Measurements from ENCODE around the gene DSCAM. TPM values are rescaled to one million over a fixed set of nuclear protein-coding genes. Genes with fewer than 3 reads are reported as not detected.

Gene DSCAM
- total RNA-seq, 4 donors from 2014 or later: 0.07 TPM; not detected in 3

DNA sequence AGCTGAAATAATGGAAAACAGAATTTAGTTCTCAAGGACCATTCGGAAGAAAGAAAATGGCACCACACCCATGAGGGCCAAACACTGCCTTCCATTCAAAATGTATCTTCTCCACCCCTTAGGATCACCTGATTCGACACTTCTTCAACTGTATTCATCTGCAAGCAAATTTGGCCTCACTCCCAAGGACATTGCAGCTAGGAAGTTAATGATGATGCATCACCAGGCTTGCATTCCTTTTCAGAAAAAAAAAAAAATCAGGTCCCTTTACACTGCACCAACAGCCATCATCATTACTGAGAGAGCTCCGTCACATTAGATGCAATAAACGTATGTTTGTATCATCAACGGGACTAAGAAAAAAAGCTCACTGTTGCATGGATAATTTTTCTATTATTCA lies 611.4 kb downstream of the DSCAM start:
- no peak overlapping the region for H3K4me3 ChIP-seq
- intact Hi-C loops (cut with DNase I; ENCODE audit: low total_unique reads): no loop called here
- TF ChIP-seq POLR2A (IDR thresholded peaks at IDR 0.05) (no peak), CTCF (IDR thresholded peaks at IDR 0.05) (no peak)
- H3K27me3 ChIP-seq: no peaks in the 10 kb centered on the region
- no peak for DNase-seq
- H3K36me3 ChIP-seq: no peaks in the 10 kb centered on the region
- no peaks in the 10 kb centered on the region for H3K9me3 ChIP-seq
- H3K4me1 ChIP-seq: no peaks in the 10 kb centered on the region
- H3K27ac ChIP-seq: no peak overlapping the region

GRCh38 chr21:40231979-40232378 lies 615.0 kb downstream of the DSCAM start:
- Histone ChIP-seq H3K4me3 (no peak overlapping the region), H3K4me1 (no peaks in the 10 kb centered on the region), H3K9me3 (no peaks in the 10 kb centered on the region), H3K27me3 (no peaks in the 10 kb centered on the region), H3K27ac (no peak overlapping the region), H3K36me3 (no peaks in the 10 kb centered on the region)
- DNase-seq: no peak
- intact Hi-C loops (cut with DNase I; ENCODE audit: low total_unique reads): no loop called here
- TF ChIP-seq POLR2A (IDR thresholded peaks at IDR 0.05) (no peak), CTCF (IDR thresholded peaks at IDR 0.05) (no peak)

DNA sequence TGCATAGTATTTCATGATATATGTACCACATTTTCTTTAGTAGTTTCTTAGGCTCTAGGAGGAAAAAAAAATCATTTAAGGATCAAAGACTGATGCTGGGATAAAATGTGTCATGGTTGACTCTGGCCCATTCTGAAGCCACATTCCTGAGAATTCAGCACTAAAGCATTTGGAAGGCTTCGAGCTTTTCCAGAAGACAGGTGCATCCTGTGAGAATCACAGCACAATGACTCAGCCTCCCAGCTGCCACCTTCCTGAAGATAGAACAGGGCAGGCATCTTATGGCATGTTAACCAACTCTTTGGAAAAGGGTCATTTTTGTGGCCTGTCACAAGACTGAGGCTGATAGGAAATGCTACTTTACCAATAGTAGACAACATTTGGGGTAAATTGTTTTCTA lies 619.9 kb downstream of the DSCAM start:
- no peak overlapping the region for H3K4me3 ChIP-seq
- no peaks in the 10 kb centered on the region for H3K4me1 ChIP-seq
- H3K36me3 ChIP-seq: no peaks in the 10 kb centered on the region
- TF ChIP-seq CTCF (IDR thresholded peaks at IDR 0.05) (no peak), POLR2A (IDR thresholded peaks at IDR 0.05) (no peak)
- no peak overlapping the region for H3K27ac ChIP-seq
- no peaks in the 10 kb centered on the region for H3K9me3 ChIP-seq
- DNase-seq: no peak
- no peaks in the 10 kb centered on the region for H3K27me3 ChIP-seq
- intact Hi-C loops (cut with DNase I; ENCODE audit: low total_unique reads): no loop called here

- no peak for TF ChIP-seq CTCF (IDR thresholded peaks at IDR 0.05)
- TF ChIP-seq POLR2A (IDR thresholded peaks at IDR 0.05): no peak
- H3K36me3 ChIP-seq: no peaks in the 10 kb centered on the region
- H3K4me3 ChIP-seq: no peak overlapping the region
- H3K4me1 ChIP-seq: no peaks in the 10 kb centered on the region
- no peaks in the 10 kb centered on the region for H3K9me3 ChIP-seq
- intact Hi-C loops (cut with DNase I; ENCODE audit: low total_unique reads): no loop called here
- DNase-seq: no peak
- no peaks in the 10 kb centered on the region for H3K27me3 ChIP-seq
- no peak overlapping the region for H3K27ac ChIP-seq
Measured at GRCh38 chr21:40215941-40216340, 631.0 kb downstream of the DSCAM start.

GRCh38 chr21:40210251-40210650 lies 636.7 kb downstream of the DSCAM start:
- no peak for TF ChIP-seq CTCF (IDR thresholded peaks at IDR 0.05)
- TF ChIP-seq POLR2A (IDR thresholded peaks at IDR 0.05): no peak
- intact Hi-C loops (cut with DNase I; ENCODE audit: low total_unique reads): no loop called here
- Histone ChIP-seq H3K4me1 (no peaks in the 10 kb centered on the region), H3K36me3 (no peaks in the 10 kb centered on the region), H3K27ac (no peak overlapping the region), H3K4me3 (no peak overlapping the region), H3K27me3 (no peaks in the 10 kb centered on the region), H3K9me3 (no peaks in the 10 kb centered on the region)
- no peak for DNase-seq

Measured in uterus (tissue), 4 donors.